Colon (tissue), 2 donors: ENCODE measurements around the gene FBXO10.
"Not testable (repeated sequence)": the region's sequence is repeated elsewhere in the genome, so short reads cannot be mapped to it uniquely, and the experiment has no call there.

ENCODE experiments used
- FAIRE-seq: peaks from 2 replicates; lab custom pipeline; 2012; peaks lifted over from hg19 to GRCh38; lab: Jason Lieb, UNC
- donor health status: control.
- donor health status: control.

The FBXO10 gene

DNA sequence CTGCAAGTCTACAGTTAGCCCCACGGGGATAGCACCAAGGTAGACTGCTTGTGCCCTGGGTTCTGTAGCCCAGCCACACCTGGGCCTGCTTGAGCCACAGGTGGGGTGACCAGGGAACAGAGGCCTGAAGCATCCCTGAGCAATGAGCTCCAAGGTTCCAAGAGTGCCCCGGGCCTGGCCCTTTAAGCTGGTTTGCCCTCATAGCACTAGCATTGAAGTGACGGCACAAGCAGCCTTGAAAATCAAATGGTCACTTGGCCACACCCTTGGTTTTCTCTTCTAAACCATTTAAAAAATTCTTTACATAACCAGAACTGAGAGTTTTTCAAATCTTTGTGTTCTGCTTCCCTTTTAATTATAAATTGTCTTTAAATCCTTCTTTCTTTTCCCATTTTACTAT is 24.7 kb downstream of the FBXO10 start:
- no peak for FAIRE-seq

DNA sequence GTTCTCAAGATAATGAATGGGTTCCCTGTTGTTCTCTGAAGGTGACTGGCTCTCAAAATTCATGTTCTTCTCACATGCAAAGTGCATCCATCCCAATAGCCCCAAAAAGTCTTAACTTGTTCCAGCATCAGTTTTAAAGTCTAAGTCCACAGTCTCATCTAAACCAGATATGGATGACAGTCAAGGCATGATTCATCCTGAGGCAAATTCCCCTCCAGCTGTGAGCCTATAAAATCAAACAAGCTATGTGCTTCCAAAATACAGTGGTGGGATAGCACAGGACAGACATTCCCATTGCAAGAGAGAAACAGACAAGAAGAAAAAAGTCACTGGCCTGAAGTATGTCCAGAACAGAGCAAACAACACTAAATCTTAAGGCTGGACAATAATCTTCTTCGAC is 25.4 kb downstream of the FBXO10 start:
- FAIRE-seq, result no peak

DNA sequence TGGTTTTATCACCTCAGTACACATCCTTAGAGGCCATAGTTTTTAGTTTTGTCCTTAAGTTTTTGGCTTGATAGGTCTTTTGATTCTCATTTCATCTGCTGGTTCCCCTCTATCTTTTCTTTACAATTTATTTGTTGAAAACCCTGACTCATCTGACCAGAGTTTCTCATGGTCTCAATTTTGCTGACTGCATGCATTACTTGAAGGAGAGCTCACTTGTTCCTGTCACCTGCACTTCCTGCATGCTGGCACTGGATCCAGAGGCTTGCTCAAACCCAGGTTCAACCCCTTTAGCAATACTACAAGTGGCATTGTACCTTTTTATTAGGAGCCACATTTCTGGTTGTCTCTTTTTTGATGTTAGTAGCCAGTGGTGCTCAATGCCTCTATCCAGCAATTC is 26.7 kb downstream of the FBXO10 start:
- FAIRE-seq, result no peak

DNA sequence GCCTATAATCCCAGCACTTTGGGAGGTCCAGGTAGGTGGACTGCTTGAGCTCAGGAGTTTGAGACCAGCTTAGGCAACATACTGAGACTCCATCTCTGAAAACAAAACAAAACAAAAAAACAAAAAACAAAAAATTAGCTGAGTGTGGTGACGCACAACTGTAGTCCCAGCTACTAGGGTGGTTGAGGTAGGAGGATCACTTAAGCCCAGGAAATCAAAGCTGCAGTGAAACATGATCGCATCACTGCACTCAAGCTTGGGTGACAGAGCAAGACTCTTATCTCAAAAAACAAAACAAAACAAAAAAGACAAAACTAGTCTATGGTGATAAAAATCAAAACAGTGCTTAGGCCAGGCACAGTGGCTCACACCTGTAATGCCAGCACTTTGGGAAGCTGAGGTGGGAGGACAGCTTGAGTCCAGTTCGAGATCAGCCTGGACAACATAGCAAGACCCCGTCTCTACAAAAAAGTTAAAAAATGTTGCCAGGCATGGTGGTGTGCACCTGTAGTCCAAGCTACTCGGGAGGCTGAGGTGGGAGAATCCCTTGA is 28.8 kb downstream of the FBXO10 start:
- FAIRE-seq, result no peak

DNA sequence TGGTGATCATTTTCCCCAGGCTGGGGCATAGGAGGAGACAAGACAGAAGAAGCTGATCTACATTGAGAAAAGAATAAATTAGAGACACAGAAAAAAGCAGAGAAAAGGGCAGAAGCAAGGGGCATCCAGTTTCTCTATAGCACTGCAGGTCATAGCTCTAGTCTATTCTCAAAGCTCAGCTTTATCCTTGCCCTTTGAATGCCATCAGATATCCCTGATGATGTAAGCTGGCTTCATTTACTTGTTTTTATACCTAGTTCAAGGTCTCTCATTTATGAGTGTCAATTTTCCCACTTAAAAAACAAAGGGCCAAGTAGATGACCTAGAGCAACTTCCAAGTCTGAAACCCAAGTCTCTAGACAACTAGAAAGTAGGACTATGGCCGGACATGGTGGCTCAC is 32.7 kb downstream of the FBXO10 start:
- FAIRE-seq, result no peak

DNA sequence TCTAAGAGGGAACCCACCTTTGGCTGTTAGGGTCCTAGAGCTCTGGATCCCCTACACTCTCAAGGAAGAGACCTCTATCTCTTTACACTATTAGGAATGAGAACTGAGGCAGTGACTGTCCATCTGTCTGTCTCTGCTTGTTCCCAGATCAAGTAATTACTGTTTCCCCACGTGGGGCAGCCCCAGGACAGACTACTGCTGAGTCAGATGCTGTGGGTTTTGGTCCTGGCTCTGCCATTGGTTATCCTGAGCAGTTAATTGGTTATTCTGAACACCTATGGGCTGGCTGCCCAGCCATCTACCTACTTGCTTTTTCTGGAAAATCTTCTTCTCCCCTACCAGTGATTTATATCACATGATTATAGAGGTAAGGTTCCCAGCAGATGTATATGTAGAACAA is 33.3 kb downstream of the FBXO10 start:
- no peak for FAIRE-seq

DNA sequence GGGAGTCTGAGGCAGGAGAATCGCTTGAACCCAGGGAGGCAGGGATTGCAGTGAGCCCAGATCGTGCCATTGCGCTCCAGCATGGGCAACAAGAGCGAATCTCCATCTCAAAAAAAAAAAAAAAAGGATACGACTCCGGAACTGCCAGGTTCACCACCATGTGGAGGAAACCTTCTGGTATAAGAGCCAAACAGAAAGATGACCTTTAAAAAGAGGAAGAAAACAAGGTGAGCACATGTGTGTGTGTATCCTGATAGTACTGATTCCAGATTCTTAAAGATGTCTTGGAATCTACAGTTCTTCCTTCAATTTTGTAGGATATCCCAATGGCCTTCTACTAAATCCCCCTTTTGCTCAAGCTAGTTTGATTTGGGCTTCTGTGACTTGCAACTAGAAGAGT is 33.7 kb downstream of the FBXO10 start:
- no peak for FAIRE-seq

DNA sequence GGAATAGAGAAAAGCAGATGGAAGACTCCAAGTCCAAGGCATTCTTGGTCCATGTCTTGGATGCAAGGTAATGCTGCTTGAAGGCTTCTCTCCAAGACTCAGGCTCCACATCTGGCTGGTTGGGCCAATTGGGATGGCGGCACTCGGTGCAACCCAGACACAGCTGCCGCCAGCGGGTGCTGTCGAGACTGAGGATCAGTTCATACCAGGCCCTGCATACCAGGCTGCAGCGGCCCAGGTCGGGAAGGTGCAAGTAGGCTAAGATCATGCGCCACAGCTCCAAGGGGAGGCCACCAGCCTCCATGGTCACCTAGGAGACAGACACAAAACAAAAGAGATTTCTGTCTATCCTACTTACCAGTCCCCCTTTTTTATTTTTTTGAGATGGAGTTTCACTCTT is 34.7 kb downstream of the FBXO10 start:
- FAIRE-seq, result no peak

DNA sequence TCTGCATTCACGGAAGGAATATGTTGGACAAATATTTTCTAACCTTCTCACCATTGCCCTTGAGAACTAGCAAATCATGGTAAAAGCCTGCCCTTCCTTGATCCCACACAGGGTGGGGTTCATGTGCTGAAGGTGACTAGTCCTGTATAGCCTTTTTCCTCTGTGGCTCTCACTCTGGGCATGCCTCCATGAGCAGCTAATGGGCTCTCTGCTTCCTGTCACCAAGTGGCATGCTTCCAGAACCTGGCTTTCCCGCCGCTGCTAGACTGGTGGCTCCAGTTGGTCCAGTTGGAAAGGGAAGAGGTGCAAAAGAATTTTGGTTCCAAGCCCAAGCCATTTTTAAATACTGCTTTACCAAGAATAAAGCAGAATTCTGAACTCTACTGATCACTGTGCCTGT is 35.5 kb downstream of the FBXO10 start:
- no peak for FAIRE-seq

DNA sequence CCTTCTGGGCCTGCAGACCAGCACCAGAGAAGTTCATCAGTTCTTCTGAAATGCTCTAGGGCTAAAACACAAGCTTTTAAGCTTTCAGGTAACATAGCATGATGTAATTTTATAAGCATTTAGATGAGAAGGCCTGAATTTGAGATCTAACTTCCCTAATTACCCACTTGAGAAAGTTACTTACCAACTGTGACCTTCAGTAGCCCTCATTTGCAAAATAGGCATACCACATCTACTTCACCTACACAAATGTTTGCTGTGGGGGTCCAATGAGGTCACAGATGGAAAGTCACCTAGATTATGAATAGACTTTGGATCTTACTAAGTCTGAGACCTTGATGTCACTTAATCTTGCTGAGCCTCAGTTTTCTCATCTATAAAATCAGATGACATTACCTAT is 36.5 kb downstream of the FBXO10 start:
- no peak for FAIRE-seq

DNA sequence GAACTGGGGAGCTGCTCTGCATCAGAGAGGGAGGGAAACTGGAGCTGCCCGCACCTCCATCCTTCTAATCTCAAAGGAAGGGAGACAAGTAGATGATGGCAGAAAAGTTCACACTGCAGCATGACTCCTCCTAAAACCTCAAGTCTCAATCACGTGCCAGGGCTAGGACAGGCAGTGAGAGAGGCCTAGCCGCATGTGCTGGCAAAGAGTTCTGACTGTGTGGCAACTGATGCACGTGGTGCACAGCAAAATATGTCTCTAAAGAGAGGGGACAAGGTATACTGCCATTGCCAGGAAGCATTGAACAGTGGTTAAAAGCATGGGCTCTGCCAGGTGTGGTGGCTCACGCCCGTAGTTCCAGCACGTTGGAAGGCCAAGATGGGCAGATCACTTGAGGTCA is 38.1 kb downstream of the FBXO10 start:
- no peak for FAIRE-seq

DNA sequence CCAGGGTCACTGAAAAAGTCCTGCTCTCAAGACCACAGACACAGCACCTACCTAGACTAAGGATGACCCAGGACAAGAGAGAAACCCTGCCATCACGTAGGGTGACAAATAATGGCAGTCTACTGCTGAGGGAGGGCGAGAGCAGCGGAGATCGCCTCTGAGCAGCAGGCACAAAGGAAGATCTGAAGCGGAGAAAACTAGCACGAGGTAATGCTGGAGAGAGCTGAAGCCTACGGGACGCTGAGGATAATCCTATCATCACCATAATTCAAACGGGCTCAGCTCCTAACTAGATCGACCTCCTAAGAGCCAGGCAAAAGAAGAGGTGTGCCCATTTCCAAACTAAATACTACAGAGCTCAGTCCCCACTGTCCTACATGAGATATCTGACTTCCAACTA is 41.3 kb downstream of the FBXO10 start:
- no peak for FAIRE-seq

DNA sequence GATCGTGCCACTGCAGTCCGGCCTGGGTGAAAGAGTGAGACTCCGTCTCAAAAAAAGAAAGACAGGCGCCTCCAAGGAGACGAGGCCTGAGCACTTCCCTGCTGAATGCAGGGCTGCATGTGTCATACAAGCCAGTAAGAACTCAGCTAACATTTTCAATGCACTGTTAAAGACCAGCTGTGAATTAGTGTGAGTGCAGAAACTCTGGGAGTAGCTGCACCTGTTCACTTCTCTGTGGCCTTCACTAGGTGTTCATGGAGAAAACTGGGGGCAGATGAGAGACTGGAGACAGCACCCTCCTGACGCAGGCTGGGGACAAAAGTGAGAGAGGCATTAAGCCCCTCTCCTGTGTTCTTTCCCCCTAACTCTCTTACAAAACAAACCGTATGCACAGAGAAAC is 41.8 kb downstream of the FBXO10 start:
- no peak for FAIRE-seq

DNA sequence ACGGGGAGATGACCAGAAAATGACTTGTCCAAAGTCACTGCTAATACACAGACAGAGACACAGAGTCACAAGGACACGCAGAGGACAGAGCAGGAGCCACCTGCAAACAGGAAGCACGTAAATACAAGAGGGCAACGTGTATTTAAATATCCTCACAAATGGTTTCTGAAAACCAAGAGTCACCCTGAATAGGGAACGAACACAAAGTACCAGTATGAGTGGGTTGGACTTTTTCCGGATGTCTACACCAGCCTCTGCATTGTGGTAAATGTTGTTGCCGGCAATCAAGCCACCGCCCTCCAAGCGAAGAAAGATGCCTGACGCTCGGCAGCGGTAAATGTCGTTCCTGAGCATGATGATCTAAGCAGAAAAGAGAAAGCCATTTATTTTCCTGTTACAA is 44.5 kb downstream of the FBXO10 start:
- no peak for FAIRE-seq

DNA sequence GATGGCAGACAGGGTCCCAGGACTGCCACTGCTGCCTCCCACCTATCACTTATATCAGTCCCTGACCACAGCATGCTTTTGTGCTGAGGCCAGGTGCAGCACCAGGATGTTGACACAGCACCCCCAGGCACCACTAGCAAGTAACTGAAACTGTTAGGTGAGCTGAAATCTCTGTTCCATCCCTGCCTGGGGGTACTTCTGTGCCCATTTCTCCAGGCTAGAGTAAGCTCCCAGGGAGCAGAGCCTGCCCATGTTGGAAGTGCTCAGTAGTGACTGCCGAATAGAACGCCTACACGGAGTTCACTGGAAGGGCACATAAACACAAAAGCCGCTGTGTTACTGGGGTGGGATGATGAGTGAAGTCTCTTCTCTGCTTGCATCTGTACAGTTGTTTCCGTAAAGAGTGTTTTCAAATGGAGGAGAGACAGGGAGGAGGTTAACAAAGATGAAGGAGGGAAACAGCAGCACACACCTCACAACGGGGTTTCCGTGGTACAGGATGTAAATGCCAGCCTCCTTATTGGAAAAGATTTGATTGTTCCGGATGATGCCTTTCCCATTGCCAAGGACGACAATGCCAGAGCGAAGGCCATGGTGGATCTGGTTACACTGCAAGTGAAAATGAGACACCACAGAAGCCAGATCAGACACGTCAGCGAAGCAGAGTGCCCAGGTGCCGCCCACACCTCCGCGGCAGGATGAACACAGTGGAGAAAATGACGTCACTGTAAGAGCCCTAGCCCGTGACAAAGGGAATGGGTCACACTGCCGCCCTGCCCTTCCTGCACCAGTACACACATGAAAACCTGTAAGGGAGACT is 47.3 kb downstream of the FBXO10 start:
- FAIRE-seq, result no peak

DNA sequence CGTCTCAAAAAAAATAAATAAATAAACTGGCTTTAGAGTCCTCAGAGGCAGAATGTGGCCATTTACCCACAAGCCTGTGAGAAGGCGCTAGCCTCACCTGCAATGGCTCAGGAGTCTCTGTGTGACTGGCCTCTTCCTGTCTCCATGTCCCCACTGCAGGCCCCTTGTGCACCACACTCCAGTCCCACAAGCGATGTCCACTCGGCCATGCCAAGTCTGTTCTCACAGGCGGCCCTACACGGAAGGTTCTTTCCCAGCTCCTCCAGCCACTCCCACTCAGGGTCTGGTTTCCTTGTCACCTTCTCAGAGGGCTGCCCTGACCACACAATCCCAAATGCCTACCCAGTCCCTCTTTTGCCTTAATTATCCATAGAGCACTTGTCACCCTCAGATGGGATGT is 52.3 kb downstream of the FBXO10 start:
- no peak for FAIRE-seq

DNA sequence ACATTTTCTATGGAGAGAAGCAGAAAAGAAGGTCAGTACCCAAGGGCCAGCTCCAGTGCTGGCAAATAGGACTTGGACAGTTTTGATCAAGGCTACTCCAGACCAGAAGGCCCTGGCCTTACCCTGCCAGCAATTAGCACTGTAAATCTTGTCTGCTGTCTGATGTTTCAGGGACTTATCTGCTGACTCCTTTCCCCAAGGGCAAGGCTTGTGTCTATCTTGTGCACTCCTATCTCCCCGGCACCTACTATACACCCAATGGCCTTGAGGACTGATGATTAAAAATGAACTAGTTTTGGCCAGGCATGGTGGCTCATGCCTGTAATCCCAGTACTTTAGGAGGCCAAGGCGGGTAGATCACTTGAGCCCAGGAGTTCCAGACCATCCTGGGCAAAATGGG is 53.2 kb downstream of the FBXO10 start:
- FAIRE-seq, result no peak

DNA sequence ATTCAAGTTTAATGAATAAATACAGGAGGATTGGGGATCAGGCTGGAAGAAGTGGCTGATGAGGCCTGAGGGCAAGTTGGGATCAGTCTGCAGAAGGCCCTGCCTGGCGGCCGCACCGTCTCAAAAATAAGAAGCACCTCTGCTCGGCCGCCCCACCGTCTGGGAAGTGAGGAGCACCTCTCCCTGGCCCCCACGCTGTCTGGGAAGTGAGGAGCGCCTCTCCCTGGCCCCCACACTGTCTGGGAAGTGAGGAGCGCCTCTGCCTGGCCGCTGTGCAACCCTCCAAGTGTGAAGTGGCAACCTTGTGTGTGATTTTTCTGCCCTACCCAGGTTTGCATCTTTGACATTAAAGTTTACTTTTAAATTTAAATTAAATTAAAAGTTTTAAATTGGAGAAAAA is 55.1 kb downstream of the FBXO10 start:
- FAIRE-seq, result no peak

DNA sequence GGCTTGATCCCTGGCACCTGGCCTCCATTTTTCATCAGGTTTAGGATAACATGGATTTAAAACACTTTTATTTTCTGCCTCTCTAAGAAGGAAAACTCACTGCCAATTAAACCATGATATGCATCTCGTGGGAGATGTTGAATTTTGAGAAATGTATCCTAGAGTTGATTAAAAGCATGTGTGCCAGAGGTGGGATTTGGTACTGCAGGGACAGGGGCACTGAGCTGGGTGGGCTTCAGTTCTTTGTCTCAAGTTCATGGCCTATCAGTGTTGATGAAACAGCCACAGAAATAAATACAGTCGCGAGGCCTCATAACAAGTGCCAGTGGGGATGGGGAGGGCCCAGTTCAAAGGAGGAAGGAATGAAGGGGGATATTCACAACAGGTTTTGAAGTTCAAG is 55.5 kb downstream of the FBXO10 start:
- no peak for FAIRE-seq

DNA sequence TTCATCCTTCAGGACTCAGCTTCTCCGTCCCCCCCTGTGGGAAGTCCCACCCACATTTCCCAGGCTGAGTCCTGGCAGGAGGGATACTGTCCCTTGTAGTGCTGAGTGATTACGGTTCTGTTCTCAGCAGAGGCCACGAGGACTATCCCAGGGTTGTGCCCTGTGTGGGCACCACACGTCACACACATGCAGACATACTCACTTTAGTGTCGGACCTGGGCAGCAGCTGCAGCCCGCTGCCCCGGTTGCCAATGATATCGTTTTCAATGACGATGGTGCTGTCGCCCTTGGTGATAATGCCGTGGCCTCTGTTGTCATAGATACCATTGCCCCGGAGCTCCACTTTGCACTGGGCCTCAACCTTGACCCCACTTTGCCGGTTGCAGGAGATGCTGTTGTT is 58.3 kb downstream of the FBXO10 start:
- FAIRE-seq, result no peak

DNA sequence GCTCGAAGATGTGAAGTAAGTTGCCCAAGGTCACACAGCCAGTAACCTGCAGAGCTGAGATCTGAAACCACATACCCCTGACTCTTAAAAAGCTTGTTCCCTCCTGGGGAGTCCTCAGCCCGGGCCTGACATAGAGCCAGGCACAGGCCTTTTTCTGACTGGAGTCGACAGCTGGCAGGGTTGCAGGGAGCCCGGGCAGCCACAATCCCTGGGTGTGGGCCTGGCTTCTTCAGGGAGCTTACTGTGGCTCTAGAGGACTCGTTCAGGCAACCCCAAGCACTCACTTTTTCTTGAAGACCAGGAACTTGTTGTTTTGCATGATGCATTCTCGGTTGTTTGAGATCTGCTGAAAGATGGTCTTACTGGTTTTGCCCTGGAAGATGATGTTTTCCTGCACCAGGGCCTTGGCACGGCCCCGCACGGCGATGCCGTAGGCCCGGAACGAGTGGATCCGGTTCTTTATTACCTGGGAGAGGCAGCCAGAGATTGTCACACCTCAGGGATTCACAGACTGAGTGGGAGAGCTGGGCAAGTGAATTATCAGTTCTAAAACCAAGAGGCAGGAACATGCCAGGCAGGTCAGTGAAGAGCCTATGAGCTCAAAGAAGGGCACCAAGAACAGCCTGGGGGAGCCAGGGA is 60.4 kb downstream of the FBXO10 start:
- no peak for FAIRE-seq

DNA sequence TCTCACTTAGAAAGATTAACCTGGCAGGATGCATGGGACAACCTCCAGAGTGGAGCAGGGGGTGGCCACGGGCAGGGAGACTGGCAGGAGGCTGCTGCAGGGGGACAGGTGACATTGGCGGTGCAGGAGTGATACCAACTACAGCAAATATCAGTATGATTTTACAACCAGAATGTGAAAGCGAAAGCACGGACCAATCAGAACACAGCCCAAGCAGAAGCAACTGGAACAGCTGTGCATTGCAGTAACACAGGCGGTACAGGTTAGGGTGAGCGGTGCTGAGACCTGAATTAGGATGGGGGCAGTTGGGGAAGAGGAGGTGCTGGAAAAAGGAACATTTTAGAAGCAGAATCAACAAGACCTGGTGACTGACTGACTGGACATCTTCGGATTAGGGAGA is 61.2 kb downstream of the FBXO10 start:
- no peak for FAIRE-seq

DNA sequence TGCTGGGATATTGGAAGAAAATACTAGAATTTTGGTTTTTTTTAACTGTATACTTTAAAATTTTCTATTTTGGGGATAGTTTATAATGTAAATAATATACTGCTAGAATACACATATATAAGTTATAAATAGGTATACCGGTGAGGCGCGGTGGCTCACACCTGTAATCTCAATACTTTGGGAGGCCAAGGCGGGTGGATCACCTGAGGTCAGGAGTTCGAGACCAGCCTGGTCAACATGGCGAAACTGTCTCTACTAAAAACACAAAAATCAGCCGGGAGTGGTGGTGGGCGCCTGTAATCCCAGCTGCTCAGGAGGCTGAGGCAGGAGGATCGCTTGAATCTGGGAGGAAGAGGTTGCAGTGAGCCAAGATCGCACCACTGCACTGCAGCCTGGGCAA is 61.8 kb downstream of the FBXO10 start:
- FAIRE-seq, result not testable (repeated sequence)

DNA sequence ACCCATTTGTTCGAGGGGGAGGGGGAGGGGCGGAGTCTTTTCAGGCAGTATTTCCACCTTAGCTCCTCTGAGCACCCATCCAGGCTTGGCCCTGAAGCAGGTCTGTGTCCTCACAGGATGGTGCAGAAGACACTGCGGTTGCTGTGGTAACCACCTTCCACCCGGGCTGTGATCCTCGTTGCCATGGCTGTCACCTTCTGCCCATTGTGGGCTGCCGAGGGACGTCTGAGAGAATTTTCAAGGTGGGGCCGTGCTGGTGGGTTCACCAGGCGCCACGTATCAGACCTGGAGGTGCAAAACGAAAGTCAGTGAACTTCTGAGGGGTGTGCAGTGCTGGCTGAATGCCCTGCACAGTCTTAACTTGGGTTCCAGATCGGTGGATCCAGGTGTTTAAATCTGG is 63.7 kb downstream of the FBXO10 start:
- FAIRE-seq, result no peak
